A549 (cell line): ENCODE data around the gene TNNI2. TPM values are rescaled to one million over a fixed set of nuclear protein-coding genes. Genes with fewer than 3 reads are reported as not detected.
A peak's percentile ranks its signal among the peaks of the same experiment; 100 is the strongest.

Experiments used
- ATAC-seq, 2 experiments: fragments of 200-7000 bp in 1 of 2; fragments of >200 bp in 1 of 2; cut with Nextera tagmentation in 1 of 2; cut with Tn5 transposase in 1 of 2; 3 replicates each; pipeline versions ENCODE4 v1.8.0 to v1.9.1; 2018 to 2020; ENCODE audit warnings: mild to moderate bottlenecking in 1 of 2, moderate library complexity in 1 of 2
- CTCF ChIA-PET: fragments of 300-600 bp; sonication (Branson Sonifier 250); formaldehyde crosslinking; extraction: SDS; loops from one replicate; lab custom pipeline; 2021; ENCODE audit warnings: antibody characterized with exemption, inconsistent platforms; lab: Yijun Ruan, JAX
- POLR2A ChIA-PET: fragments of 350-600 bp; formaldehyde crosslinking; extraction: SDS; loops from one replicate; lab custom pipeline; 2021; ENCODE audit warnings: antibody characterized with exemption, inconsistent platforms; lab: Yijun Ruan, JAX
- DNase-seq, 2 experiments: peaks; one replicate each; pipeline versions ENCODE4 v3.0.0 to v3.0.0-alpha.2; 2011 to 2016; ENCODE audit warnings: low read depth in 1 of 2, low spot score in 1 of 2
- FAIRE-seq: peaks from 2 replicates; lab custom pipeline; 2011; peaks lifted over from hg19 to GRCh38; lab: Jason Lieb, UNC
- H3K27ac ChIP-seq, 2 experiments: fragments of >200 bp; sonication (Bioruptor Twin); formaldehyde crosslinking; 3 replicates each; pipeline ENCODE4 v1.5.1; 2016 to 2017
- H3K4me1 ChIP-seq: fragments of >200 bp; sonication (Bioruptor Twin); formaldehyde crosslinking; 3 replicates; pipeline ENCODE4 v1.6.1; 2016
- H3K4me2 ChIP-seq: fragments of >200 bp; sonication (Bioruptor Twin); formaldehyde crosslinking; 3 replicates; pipeline ENCODE4 v1.6.1; 2016
- H3K4me3 ChIP-seq: fragments of >200 bp; sonication (Bioruptor Twin); formaldehyde crosslinking; 3 replicates; pipeline ENCODE4 v1.5.1; 2016
- H3K9me3 ChIP-seq: fragments of >200 bp; sonication (Bioruptor Twin); formaldehyde crosslinking; 3 replicates; pipeline ENCODE4 v1.6.1; 2016
- BCL3 ChIP-seq: fragments of >200 bp; sonication (Bioruptor Twin); formaldehyde crosslinking; IDR thresholded peaks from 3 replicates; pipeline ENCODE4 v1.6.1; 2016
- CBX2 ChIP-seq: fragments of 200-600 bp; sonication (generic); IDR thresholded peaks from 2 replicates; pipeline ENCODE4 v1.6.1; 2016; ENCODE audit warnings: low read depth, mild to moderate bottlenecking, borderline replicate concordance
- CEBPB ChIP-seq, 2 experiments: fragments of >200 bp in 1 of 2; sonication (Bioruptor Twin) in 1 of 2; formaldehyde crosslinking in 1 of 2; IDR thresholded peaks; 2 replicates each; pipeline ENCODE4 v1.6.1; 2012 to 2016
- CHD4 ChIP-seq: fragments of 200-600 bp; sonication (generic); IDR thresholded peaks from 2 replicates; pipeline ENCODE4 v1.6.1; 2016; ENCODE audit warnings: antibody characterized with exemption, mild to moderate bottlenecking, borderline replicate concordance
- EHF ChIP-seq: fragments of 250-450 bp; sonication (Bioruptor Pico); IDR thresholded peaks from 2 replicates; pipeline ENCODE4 v1.5.0; 2020; ENCODE audit warnings: mild to moderate bottlenecking
- EHMT2 ChIP-seq: fragments of 200-600 bp; sonication (generic); IDR thresholded peaks from 2 replicates; pipeline ENCODE4 v1.6.1; 2016; ENCODE audit warnings: antibody characterized with exemption, low read depth, mild to moderate bottlenecking, moderate library complexity
- ESRRA ChIP-seq: fragments of 150-350 bp; IDR thresholded peaks from 2 replicates; pipeline ENCODE4 v1.6.1; 2014; ENCODE audit warnings: mild to moderate bottlenecking, low read length, borderline replicate concordance
- FOSL2 ChIP-seq, 2 experiments: fragments of 450-650 bp in 1 of 2; fragments of >200 bp in 1 of 2; sonication (Bioruptor Twin) in 1 of 2; formaldehyde crosslinking; IDR thresholded peaks; 2 replicates each; pipeline versions ENCODE4 v1.5.0 to v1.6.1; 2016 to 2020; ENCODE audit warnings: mild to moderate bottlenecking in 1 of 2, moderate library complexity in 1 of 2
- HES2 ChIP-seq: fragments of >200 bp; sonication (Bioruptor Twin); formaldehyde crosslinking; IDR thresholded peaks from 2 replicates; pipeline ENCODE4 v1.6.1; 2016
- HOXB13 ChIP-seq: fragments of 250-450 bp; sonication (Bioruptor Pico); IDR thresholded peaks from 2 replicates; pipeline ENCODE4 v1.5.0; 2020; ENCODE audit warnings: low read depth, mild to moderate bottlenecking, moderate library complexity
- HOXB5 ChIP-seq: fragments of 250-450 bp; sonication (Bioruptor Pico); IDR thresholded peaks from 2 replicates; pipeline ENCODE4 v1.5.0; 2020; ENCODE audit warnings: mild to moderate bottlenecking, moderate library complexity
- JUNB ChIP-seq: fragments of >200 bp; sonication (Bioruptor Twin); formaldehyde crosslinking; IDR thresholded peaks from 2 replicates; pipeline ENCODE4 v1.6.1; 2016
- MYC ChIP-seq: IDR thresholded peaks from 2 replicates; pipeline ENCODE4 v1.6.1; 2012; ENCODE audit warnings: mild to moderate bottlenecking, inconsistent platforms, low read length, improper control_type of control experiment, borderline replicate concordance
- NFE2L2 ChIP-seq: fragments of 150-350 bp; conservative IDR thresholded peaks from 2 replicates; pipeline ENCODE4 v1.6.1; 2014; ENCODE audit warnings: low read length
- NPAS2 ChIP-seq: fragments of 250-450 bp; sonication (Bioruptor Pico); IDR thresholded peaks from 2 replicates; pipeline ENCODE4 v1.8.0; 2022; ENCODE audit warnings: mild to moderate bottlenecking, moderate library complexity, borderline replicate concordance
- NR3C1 ChIP-seq: fragments of >200 bp; sonication (Bioruptor Twin); formaldehyde crosslinking; IDR thresholded peaks from 3 replicates; pipeline ENCODE4 v1.6.1; 2017
- PBX3 ChIP-seq: IDR thresholded peaks from 2 replicates; pipeline ENCODE4 v1.6.1; 2012
- POLR2A ChIP-seq: IDR thresholded peaks from 2 replicates; pipeline ENCODE4 v1.6.1; 2012; ENCODE audit warnings: mild to moderate bottlenecking, low read length
- POLR2AphosphoS2 ChIP-seq: conservative IDR thresholded peaks from 2 replicates; pipeline ENCODE4 v1.6.1; 2012; ENCODE audit warnings: low read length, improper control_type of control experiment, inconsistent platforms
- RARB ChIP-seq: fragments of 250-450 bp; sonication (Bioruptor Pico); IDR thresholded peaks from 2 replicates; pipeline ENCODE4 v1.8.0; 2021; ENCODE audit warnings: mild to moderate bottlenecking, moderate library complexity
- REST ChIP-seq: fragments of 200-600 bp; sonication (generic); IDR thresholded peaks from 2 replicates; pipeline ENCODE4 v1.6.1; 2016; ENCODE audit warnings: antibody characterized with exemption, mild to moderate bottlenecking, moderate library complexity
- TP53 ChIP-seq: fragments of 250-450 bp; sonication (Bioruptor Pico); IDR thresholded peaks from 2 replicates; pipeline ENCODE4 v1.5.0; 2021; ENCODE audit warnings: mild to moderate bottlenecking, moderate library complexity
- ZNF302 ChIP-seq: fragments of 250-450 bp; sonication (Bioruptor Pico); IDR thresholded peaks from 2 replicates; pipeline ENCODE4 v1.9.0; 2021; ENCODE audit warnings: inconsistent platforms, mild to moderate bottlenecking, moderate library complexity
- ZSCAN20 ChIP-seq: fragments of 250-450 bp; sonication (Bioruptor Pico); IDR thresholded peaks from 2 replicates; pipeline ENCODE4 v1.8.0; 2022; ENCODE audit warnings: mild to moderate bottlenecking, moderate library complexity
- WGBS: methylation state at CpG from one replicate; pipeline ENCODE4 v1.1.6; 2017; ENCODE audit errors: missing lambda C conversion rate; 5-methylcytosine and 5-hydroxymethylcytosine counted together
- polyA plus RNA-seq, 4 experiments: library from polyadenylated mRNA; depleted of rRNA in 3 of 4; stranded (reverse); fragments of >200 nt; fragmentation: RNase III in 1 of 4; extraction: RNeasy Plus Mini Kit Qiagen cat#74134 plus additional on column Dnase treatment in 1 of 4; gene quantifications; 2 replicates in 3 of 4; 3 replicates in 1 of 4; pipeline ENCODE4 v1.2.3, GENCODE V29; 2011 to 2017

TNNI2 gene
- polyA plus RNA-seq, 2 of the 4 experiments (the other 2 are of a cell fraction), result not detected

- Histone ChIP-seq H3K4me1 (peaks cover 10% of the 10 kb centered on the region; the same call in 2 of the 3 replicates), H3K27ac (no peak overlapping the region), H3K9me3 (no peaks in the 10 kb centered on the region), H3K4me2 (no peak overlapping the region), H3K4me3 (no peak overlapping the region)
- WGBS, result 82% methylated on average over 27 of the region's 32 CpGs
- no peak for TF ChIP-seq EHMT2
- no peak for TF ChIP-seq BCL3
- TF ChIP-seq POLR2AphosphoS2, result no peak
- no peak for TF ChIP-seq TP53 (CRISPR knock-in tag)
- no peak for TF ChIP-seq ESRRA
- no peak for TF ChIP-seq ZNF302 (CRISPR knock-in tag)
- no peak for TF ChIP-seq HOXB13
- no peak for TF ChIP-seq HOXB5 (CRISPR knock-in tag)
- no peak for TF ChIP-seq HES2
- TF ChIP-seq MYC, result no peak
- no peak for TF ChIP-seq CHD4
- TF ChIP-seq CBX2, result no peak
- no peak for TF ChIP-seq CEBPB (IDR thresholded peaks at IDR 0.05)
- TF ChIP-seq NR3C1, result no peak
- no peak for TF ChIP-seq ZSCAN20
- TF ChIP-seq NPAS2, result no peak
- no peak for FAIRE-seq
- ChIA-PET CTCF (interaction anchor here (1.1 to 10.1 kb wide), 8 partner anchors 10 to 272 kb away, joined by 3 to 334 read pairs (median 18); partner anchors contain the start of gene MRPL23), POLR2A (no interaction called here)
- ATAC-seq, result no peak
- no peak for DNase-seq
These were observed 41.4 kb downstream of the TNNI2 start for GRCh38 chr11:1879941-1880720.

GRCh38 chr11:1880746-1881441 is 42.1 kb downstream of the TNNI2 start:
- TF ChIP-seq POLR2A, result no peak
- no peak for TF ChIP-seq RARB (CRISPR knock-in tag)
- no peak for TF ChIP-seq NFE2L2
- TF ChIP-seq NPAS2, result no peak
- TF ChIP-seq FOSL2 (IDR thresholded peaks at IDR 0.05), result no peak
- TF ChIP-seq FOSL2 (CRISPR knock-in tag; IDR thresholded peaks at IDR 0.05), result no peak
- no peak for TF ChIP-seq REST
- TF ChIP-seq PBX3, result no peak
- TF ChIP-seq JUNB, result no peak
- no peak for TF ChIP-seq ZNF302 (CRISPR knock-in tag)
- no peak for TF ChIP-seq EHF (CRISPR knock-in tag)
- Histone ChIP-seq H3K4me3 (no peak overlapping the region), H3K4me1 (peaks cover 10% of the 10 kb centered on the region; the same call in 2 of the 3 replicates), H3K27ac (no peak overlapping the region), H3K4me2 (no peak overlapping the region), H3K9me3 (no peaks in the 10 kb centered on the region)
- ChIA-PET POLR2A (no interaction called here), CTCF (interaction anchor here (0.6 to 10.1 kb wide), 22 partner anchors 10 to 485 kb away, joined by 3 to 334 read pairs (median 18); partner anchors contain the start of genes MRPL23, PRR33, SYT8 and TNNI2)
- WGBS, result no CpG with 5 or more reads among the region's 9 CpGs
- ATAC-seq (peak; percentile 5 to 9; a peak in 4 of 6 replicates), FAIRE-seq (no peak), DNase-seq (no peak)
